K562 (cell line): ENCODE results near the gene P2RY14. TPM values are rescaled to one million over a fixed set of nuclear protein-coding genes. Genes with fewer than 3 reads are reported as not detected.

Experiments
- BHLHE40 ChIP-seq: IDR thresholded peaks from 2 replicates; pipeline ENCODE4 v1.6.1; 2011; ENCODE audit warnings: low read length, improper control_type of control experiment
- CBX1 ChIP-seq: sonication (generic); IDR thresholded peaks from 2 replicates; pipeline ENCODE4 v1.6.1; 2016; ENCODE audit warnings: antibody characterized with exemption, low read depth, mild to moderate bottlenecking
- CEBPG ChIP-seq, 3 experiments: fragments of 200-800 bp in 1 of 3; sonication (Bioruptor generic) in 1 of 3; sonication (generic) in 1 of 3; formaldehyde crosslinking in 1 of 3; IDR thresholded peaks in 2 of 3; conservative IDR thresholded peaks in 1 of 3; 2 replicates each; pipeline versions ENCODE4 v1.6.1 to v1.8.0; 2016 to 2022; ENCODE audit warnings: missing compliant biosample characterization in 2 of 3, missing genetic modification characterization in 2 of 3, mild to moderate bottlenecking in 1 of 3, missing genetic modification reagents in 1 of 3
- CREB3L1 ChIP-seq: fragments of 450-650 bp; IDR thresholded peaks from 2 replicates; pipeline ENCODE4 v1.6.1; 2014; ENCODE audit warnings: low read depth, mild to moderate bottlenecking, moderate library complexity, borderline replicate concordance
- ERF ChIP-seq: fragments of 450-650 bp; formaldehyde crosslinking; IDR thresholded peaks from 2 replicates; pipeline ENCODE4 v1.4.0; 2020; ENCODE audit warnings: mild to moderate bottlenecking, mixed read lengths
- HNRNPLL ChIP-seq: fragments of 200-400 bp; formaldehyde crosslinking; IDR thresholded peaks from 2 replicates; pipeline ENCODE4 v1.6.1; 2017; ENCODE audit warnings: low read length, low read depth, mild to moderate bottlenecking; ENCODE audit not compliant: poor library complexity, severe bottlenecking
- NCOA6 ChIP-seq: fragments of 450-650 bp; IDR thresholded peaks from 2 replicates; pipeline ENCODE4 v1.6.1; 2017; ENCODE audit warnings: mild to moderate bottlenecking
- REST ChIP-seq, 2 experiments: fragments of 450-650 bp; formaldehyde crosslinking in 1 of 2; IDR thresholded peaks; 2 replicates each; pipeline versions ENCODE4 v1.4.0 to v1.6.1; 2014 to 2020; ENCODE audit warnings: mild to moderate bottlenecking in 2 of 2, borderline replicate concordance in 1 of 2, low read depth in 1 of 2
- TGIF2 ChIP-seq: sonication (generic); formaldehyde crosslinking; IDR thresholded peaks from 2 replicates; pipeline ENCODE4 v1.8.1; 2022; ENCODE audit warnings: mild to moderate bottlenecking, missing genetic modification reagents, moderate library complexity
- ZBTB5 ChIP-seq: fragments of 450-650 bp; IDR thresholded peaks from 2 replicates; pipeline ENCODE4 v1.6.1; 2017; ENCODE audit warnings: antibody characterized with exemption
- ZKSCAN8 ChIP-seq: fragments of 200-800 bp; sonication (Bioruptor generic); IDR thresholded peaks from 2 replicates; pipeline ENCODE4 v1.6.1; 2016; ENCODE audit warnings: missing genetic modification characterization, missing compliant biosample characterization
- ZNF584 ChIP-seq: fragments of 200-800 bp; sonication (Bioruptor generic); IDR thresholded peaks from 2 replicates; pipeline ENCODE4 v1.6.1; 2016; ENCODE audit warnings: low read depth, mild to moderate bottlenecking, missing genetic modification characterization, missing compliant biosample characterization
- ZNF76 ChIP-seq: fragments of 250-450 bp; sonication (Bioruptor Pico); IDR thresholded peaks from 2 replicates; pipeline ENCODE4 v1.4.0; 2020; ENCODE audit warnings: mild to moderate bottlenecking, moderate library complexity, borderline replicate concordance
- polyA plus RNA-seq, 8 experiments: library from polyadenylated mRNA; depleted of rRNA in 4 of 8; stranded (reverse) in 5 of 8; unstranded in 3 of 8; fragments of >200 nt; fragmentation: Nextera tagmentation in 2 of 8; fragmentation: Illumina TruSeq in 1 of 8; extraction: Ambion mirVana in 2 of 8; extraction: Trizol in 1 of 8; gene quantifications; 2 replicates each; pipeline versions ENCODE4 v1.2.1 to v1.2.3, GENCODE V29; 2011 to 2014; ENCODE audit warnings: inconsistent platforms in 1 of 8, missing spikeins in 1 of 8
- total RNA-seq, 7 experiments: library from RNA; depleted of rRNA in 6 of 7; stranded (reverse); fragments of >200 nt in 6 of 7; fragmentation: Illumina TruSeq in 2 of 7; extraction: Trizol in 2 of 7; gene quantifications; 2 replicates each; pipeline versions ENCODE4 v1.2.1 to v1.2.3, GENCODE V29; 2011 to 2021; ENCODE audit warnings: low replicate concordance in 1 of 7

The P2RY14 gene
- total and polyA plus RNA-seq, 9 of the 15 experiments (the other 6 are each of a cell fraction or from before 2014, with no cell fraction given) = not detected

GRCh38 chr3:151168269-151169094 is 109.9 kb downstream of the P2RY14 start (continued):
- TF ChIP-seq REST (IDR thresholded peaks at IDR 0.05; ENCODE audit: borderline replicate concordance) (peak; percentile 66; the same call in 1 of the 2 replicates), REST (CRISPR knock-in tag; IDR thresholded peaks at IDR 0.05; ENCODE audit: low read depth) (no peak), BHLHE40 (peak; percentile 75), ERF (CRISPR knock-in tag) (no peak), ZKSCAN8 (no peak), CBX1 (no peak), NCOA6 (no peak), CEBPG (CRISPR knock-in tag; IDR thresholded peaks at IDR 0.05) (no peak), CEBPG (tag; conservative IDR thresholded peaks at IDR 0.05 in 1 of 2, IDR thresholded peaks at IDR 0.05 in 1 of 2) (no peak), HNRNPLL (no peak), ZNF584 (CRISPR knock-in tag) (no peak), ZBTB5 (no peak), CREB3L1 (no peak), ZNF76 (CRISPR knock-in tag) (no peak), TGIF2 (CRISPR knock-in tag) (no peak)
